Stimulated activated memory B cell treated with anti-CD40 and anti-IgM and Interleukin-4, amounts not matched to agents 10 μg/mL and 1 μg/mL and 100 μg/mL, for 72 hours (primary cell): ENCODE data around the gene MBLAC1.
"Not testable (repeated sequence)": the region's sequence is repeated elsewhere in the genome, so short reads cannot be mapped to it uniquely, and the experiment has no call there.

Source experiments
- ATAC-seq: fragments of 150-1000 bp; cut with Tn5 transposase; 2 replicates; pipeline ENCODE4 v1.10.0; 2021
- H3K27ac Mint-ChIP-seq: one replicate; pipeline ENCODE4 v1.8.0; 2022; ENCODE audit warnings: mild to moderate bottlenecking, mixed read lengths
- H3K27me3 Mint-ChIP-seq: one replicate; pipeline ENCODE4 v1.8.0; 2022; ENCODE audit warnings: mixed read lengths
- H3K36me3 Mint-ChIP-seq: one replicate; pipeline ENCODE4 v1.8.0; 2022; ENCODE audit warnings: mixed read lengths
- H3K4me1 Mint-ChIP-seq: one replicate; pipeline ENCODE4 v1.8.0; 2022; ENCODE audit warnings: mixed read lengths
- H3K4me3 Mint-ChIP-seq: one replicate; pipeline ENCODE4 v1.8.0; 2022; ENCODE audit warnings: mild to moderate bottlenecking, moderate library complexity, mixed read lengths
- H3K9me3 Mint-ChIP-seq: one replicate; pipeline ENCODE4 v1.8.0; 2022; ENCODE audit warnings: mixed read lengths

The MBLAC1 gene

DNA sequence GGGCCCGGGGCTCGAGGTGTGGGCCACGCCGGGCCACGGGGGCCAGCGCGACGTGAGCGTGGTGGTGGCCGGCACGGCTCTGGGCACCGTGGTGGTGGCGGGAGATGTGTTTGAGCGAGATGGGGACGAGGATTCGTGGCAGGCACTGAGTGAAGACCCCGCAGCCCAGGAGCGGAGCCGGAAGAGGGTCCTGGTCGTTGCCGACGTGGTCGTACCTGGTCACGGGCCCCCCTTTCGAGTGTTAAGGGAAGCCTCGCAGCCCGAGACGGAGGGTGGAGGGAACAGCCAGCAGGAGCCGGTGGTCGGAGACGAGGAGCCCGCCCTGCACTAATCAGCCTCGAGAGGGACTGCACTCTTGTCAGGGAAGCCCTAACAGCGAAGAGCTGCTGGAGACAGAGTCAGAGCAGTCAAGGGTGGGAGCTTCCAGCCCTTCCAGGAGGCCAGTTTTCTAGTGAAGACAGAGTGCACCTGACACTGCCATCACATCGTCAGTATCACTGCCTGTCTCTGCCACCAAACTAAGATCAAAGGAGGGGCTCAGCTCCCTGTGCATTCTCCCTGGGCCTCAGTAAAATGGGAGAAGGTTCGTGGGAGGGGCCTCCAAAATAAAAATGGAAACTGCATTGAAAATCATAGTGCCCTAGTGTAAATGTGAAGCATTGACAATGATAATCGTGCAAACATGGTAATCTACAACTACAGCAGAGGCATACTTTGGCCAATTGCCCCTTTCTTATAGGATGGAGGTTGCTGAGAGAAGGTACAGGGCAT is 1.3 kb downstream of the MBLAC1 start:
- Mint-ChIP-seq H3K4me1 (peaks cover 48% of the 10 kb centered on the region), H3K4me3 (peak overlapping the region; percentile 99), H3K27me3 (no peaks in the 10 kb centered on the region), H3K27ac (peak overlapping the region; percentile 98), H3K36me3 (no peaks in the 10 kb centered on the region), H3K9me3 (no peaks in the 10 kb centered on the region)
- peak; percentile 6 for ATAC-seq

DNA sequence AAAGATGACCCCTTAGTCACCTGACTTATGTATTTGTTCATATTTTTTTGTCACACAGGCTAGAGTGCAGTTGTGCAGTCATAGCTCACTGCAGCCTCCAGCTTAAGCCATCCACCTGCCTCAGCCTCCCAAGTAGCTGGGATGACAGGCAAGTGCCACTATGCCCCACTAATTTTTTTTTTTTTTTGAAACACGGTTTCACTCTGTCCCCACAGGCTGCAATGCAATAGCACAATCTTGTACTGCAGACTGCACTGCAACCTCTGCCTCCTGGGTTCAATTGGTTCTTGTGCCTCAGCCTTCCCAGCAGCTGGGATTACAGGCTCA is 1.8 kb downstream of the MBLAC1 start:
- Mint-ChIP-seq H3K4me1 (peaks cover 48% of the 10 kb centered on the region), H3K27ac (no peak overlapping the region), H3K4me3 (no peak overlapping the region), H3K36me3 (no peaks in the 10 kb centered on the region), H3K27me3 (no peaks in the 10 kb centered on the region), H3K9me3 (no peaks in the 10 kb centered on the region)
- ATAC-seq: no peak

DNA sequence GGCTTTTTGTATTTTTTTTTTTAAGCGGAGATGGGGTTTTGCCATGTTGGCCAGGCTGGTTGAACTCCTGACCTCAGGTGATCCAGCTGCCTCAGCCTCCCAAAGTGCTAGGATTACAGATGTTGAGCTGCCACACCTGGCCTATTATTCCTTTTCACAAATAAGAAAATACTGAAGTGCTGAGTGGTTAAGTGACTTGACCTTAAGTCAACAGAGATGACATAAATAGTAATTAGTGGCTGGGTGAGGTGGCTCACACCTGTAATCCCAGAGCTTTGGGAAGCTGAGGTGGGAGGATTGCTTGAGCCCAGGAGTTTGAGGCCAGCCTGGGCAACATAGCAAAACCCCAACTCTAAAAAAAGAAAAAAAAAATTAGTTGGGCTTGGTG is 3.4 kb downstream of the MBLAC1 start:
- not testable (repeated sequence) for ATAC-seq, H3K4me3 Mint-ChIP-seq, H3K27me3 Mint-ChIP-seq, H3K27ac Mint-ChIP-seq, H3K9me3 Mint-ChIP-seq, H3K36me3 Mint-ChIP-seq
- H3K4me1 Mint-ChIP-seq: peaks cover 37% of the 10 kb centered on the region

DNA sequence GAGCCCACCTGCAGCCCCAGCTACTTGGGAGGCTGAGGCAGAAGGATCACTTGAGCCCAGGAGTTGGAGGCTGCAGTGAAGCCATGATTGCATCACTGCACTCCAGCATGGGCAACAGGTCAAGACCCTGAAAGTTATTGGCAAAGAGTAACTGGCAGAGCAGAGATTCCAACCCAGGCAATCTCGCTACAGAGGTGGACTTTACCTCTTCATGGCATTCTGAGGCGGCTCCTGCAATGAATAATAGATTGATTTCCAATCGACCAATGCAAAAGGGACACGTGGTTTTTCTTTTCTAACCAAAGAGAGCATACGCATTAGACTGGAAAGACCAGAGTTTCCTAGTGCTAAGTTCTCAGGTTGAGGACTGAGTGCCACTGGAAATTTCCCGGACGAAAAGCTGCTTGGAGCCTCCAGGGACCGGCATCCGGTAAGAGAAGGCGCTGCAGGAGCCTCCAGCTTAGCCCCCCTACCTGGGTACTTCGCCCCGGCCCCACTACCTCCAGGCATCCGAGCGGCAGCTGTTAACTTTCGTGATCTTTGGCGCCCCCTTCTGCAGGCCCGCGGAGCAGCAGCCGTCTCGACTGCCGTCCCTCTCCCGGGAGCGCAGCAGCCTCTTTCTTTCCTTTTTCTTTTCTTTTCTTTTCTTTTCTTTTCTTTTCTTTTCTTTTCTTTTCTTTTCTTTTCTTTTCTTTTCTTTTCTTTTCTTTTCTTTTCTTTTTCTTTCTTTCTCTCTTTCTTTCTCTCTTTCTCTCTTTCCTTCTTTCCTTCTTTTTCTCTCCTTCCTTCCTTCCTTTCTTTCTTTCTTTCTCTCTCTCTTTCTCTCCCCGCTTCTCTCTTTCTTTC is 4.1 kb downstream of the MBLAC1 start:
- no peak overlapping the region for H3K4me3 Mint-ChIP-seq
- no peaks in the 10 kb centered on the region for H3K27me3 Mint-ChIP-seq
- no peaks in the 10 kb centered on the region for H3K9me3 Mint-ChIP-seq
- no peak overlapping the region for H3K27ac Mint-ChIP-seq
- H3K4me1 Mint-ChIP-seq: peaks cover 33% of the 10 kb centered on the region
- ATAC-seq: no peak
- H3K36me3 Mint-ChIP-seq: no peaks in the 10 kb centered on the region

DNA sequence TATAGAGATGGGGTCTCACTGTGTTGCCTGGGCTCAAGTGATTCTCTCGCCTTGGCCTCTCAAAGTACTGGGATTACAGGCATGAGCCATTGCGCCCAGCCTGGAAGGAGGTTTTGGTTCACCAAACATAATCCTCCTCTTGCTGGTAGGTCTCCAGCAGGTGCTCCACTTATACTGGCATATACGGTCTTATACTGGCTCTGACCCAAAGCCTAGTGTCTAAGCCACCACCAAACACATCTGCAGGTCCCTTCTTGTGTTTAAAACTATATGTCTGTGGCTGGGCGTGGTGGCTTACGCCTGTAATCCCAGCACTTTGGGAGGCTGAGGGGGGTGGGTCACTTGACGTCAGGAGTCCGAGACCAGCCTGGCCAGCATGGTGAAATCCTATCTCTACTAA is 5.4 kb downstream of the MBLAC1 start:
- Mint-ChIP-seq H3K9me3 (no peaks in the 10 kb centered on the region), H3K27ac (no peak overlapping the region), H3K36me3 (no peaks in the 10 kb centered on the region), H3K4me3 (no peak overlapping the region), H3K27me3 (no peaks in the 10 kb centered on the region), H3K4me1 (peaks cover 27% of the 10 kb centered on the region)
- no peak for ATAC-seq

DNA sequence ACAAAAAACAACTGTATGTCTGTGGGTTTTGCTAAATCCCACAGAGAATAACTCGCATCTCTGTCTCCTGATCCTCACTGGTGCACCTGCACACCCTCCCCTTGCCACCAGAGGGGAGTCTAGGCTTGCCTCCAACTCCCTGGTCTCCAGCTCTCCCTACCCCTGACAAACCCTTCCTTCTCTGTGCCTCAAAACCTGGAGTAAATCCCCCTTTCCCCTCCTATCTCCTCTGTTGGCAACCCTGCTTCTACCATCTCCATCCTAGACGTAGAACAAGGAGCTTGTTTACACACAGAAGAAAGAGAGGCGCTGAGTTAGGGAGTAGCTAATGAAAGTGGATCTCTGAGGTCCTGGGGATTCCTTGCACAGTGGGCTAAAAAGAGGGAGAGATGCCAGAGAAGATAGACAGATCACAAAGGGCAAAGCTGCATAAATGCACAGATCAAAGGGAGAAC is 6.0 kb downstream of the MBLAC1 start:
- Mint-ChIP-seq H3K9me3 (no peaks in the 10 kb centered on the region), H3K36me3 (no peaks in the 10 kb centered on the region), H3K4me1 (peaks cover 30% of the 10 kb centered on the region), H3K4me3 (no peak overlapping the region), H3K27ac (no peak overlapping the region), H3K27me3 (no peaks in the 10 kb centered on the region)
- peak; percentile 82 for ATAC-seq

DNA sequence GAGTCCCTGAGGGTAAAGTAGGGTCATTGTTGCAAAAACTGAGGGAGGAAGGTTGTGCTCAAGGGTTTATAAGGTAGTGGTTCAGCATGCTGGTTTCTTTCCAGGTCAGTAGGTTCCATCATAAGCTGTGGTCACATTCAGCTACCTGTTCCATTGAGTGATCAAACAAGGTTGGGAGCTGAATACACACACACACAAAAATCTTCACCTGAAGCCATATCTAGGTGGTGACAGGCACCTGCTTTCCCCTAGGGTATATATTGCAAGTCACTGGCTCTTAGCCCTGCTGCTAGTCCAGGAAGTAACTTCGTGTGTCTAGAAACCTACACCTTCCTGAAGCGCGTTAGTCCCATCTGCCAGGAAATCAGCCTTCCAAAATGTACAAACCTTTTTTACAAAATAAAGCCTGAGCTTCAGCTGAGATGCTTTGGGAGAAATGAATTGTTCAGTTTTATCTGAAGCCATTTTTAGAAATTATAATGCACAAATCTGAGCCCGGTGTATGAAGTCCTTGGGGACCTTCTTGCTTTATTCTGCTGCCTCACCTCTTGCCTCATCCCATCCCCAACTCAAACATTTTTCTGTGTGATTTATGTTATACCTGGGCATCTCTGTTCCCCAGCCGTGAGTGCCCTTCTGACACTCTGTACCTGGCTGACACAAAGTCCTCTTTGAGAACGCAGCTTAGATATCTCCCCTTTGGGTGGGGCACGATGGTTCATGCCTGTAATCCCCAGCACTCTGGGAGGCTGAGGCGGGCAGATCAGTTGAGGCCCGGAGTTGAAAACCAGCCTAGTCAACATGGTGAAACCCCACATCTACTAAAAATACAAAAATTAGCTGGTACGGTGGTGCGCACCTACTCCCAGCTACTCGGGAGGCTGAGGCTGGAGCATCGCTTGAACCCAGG is 11.3 kb downstream of the MBLAC1 start:
- Mint-ChIP-seq H3K27me3 (no peaks in the 10 kb centered on the region), H3K27ac (peak overlapping the region; percentile 58), H3K36me3 (no peaks in the 10 kb centered on the region)

DNA sequence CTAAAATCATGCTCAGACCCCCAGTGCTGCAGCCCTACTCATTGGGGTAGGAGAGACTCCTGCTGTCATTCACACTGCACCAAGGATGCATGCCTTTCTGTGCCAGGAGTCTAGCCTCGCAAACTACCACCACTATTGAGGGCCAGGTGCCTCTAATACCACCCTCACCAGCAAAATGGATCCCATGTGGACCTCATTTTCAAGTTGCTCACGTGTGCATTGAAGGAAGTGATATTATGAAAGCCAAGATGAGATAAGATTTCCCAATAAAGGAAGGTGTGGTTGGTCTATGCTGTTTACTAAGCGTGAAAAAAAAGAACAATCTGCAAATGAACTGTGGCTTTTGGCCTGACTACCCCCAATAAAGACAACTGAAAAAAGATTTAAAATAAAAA is 14.8 kb downstream of the MBLAC1 start:
- Mint-ChIP-seq H3K9me3 (no peaks in the 10 kb centered on the region), H3K27ac (no peak overlapping the region), H3K27me3 (no peaks in the 10 kb centered on the region), H3K4me1 (peaks cover 18% of the 10 kb centered on the region), H3K36me3 (no peaks in the 10 kb centered on the region), H3K4me3 (no peak overlapping the region)
- no peak for ATAC-seq

More for the DNA sequence above, 11.3 kb downstream of the MBLAC1 start:
- Mint-ChIP-seq H3K4me1 (peaks cover 18% of the 10 kb centered on the region), H3K4me3 (no peak overlapping the region), H3K9me3 (no peaks in the 10 kb centered on the region)
- ATAC-seq: peak; percentile 86

DNA sequence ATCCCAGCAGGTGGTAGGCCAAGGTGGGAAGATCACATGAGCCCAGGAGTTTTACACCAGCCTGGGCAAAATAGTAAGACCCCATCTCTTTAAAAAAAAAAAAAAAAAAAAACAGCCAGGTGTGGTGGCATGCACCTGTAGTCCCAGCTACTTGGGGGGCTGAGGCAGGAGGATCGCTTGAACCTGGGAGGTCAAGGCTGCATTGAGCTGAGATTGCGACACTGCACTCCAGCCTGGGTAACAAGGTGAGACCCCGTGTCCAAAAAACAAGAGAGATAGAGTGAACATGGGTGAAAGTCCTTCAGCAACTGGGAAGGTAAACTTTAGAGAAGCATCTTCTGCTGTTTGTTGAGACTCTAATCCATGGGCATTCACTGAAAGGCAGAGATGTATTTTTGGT is 15.7 kb downstream of the MBLAC1 start:
- H3K4me3 Mint-ChIP-seq: no peak overlapping the region
- H3K27ac Mint-ChIP-seq: no peak overlapping the region

DNA sequence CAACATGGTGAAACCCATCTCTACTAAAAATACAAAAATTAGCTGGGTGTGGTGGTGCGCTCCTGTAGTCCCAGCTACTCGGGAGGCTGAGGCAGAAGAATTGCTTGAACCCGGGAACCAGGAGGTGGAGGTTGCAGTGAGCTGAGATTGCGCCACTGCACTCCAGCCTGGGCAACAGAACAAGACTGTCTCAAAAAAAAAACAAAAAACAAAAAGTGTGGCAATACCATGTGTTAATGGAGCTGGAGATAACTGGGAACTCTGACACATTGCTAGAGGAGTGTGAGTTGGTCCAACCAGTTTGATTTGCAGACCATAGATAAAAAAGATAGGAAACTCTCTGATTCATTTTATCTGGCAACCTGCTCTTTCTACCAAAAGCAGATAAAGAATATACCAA is 19.6 kb downstream of the MBLAC1 start:
- not testable (repeated sequence) for H3K9me3 Mint-ChIP-seq, H3K27ac Mint-ChIP-seq, H3K4me3 Mint-ChIP-seq, H3K36me3 Mint-ChIP-seq, H3K27me3 Mint-ChIP-seq, ATAC-seq
- H3K4me1 Mint-ChIP-seq: peaks cover 25% of the 10 kb centered on the region

More for the DNA sequence above, 15.7 kb downstream of the MBLAC1 start:
- Mint-ChIP-seq H3K4me1 (peaks cover 17% of the 10 kb centered on the region), H3K9me3 (no peaks in the 10 kb centered on the region), H3K27me3 (no peaks in the 10 kb centered on the region), H3K36me3 (no peaks in the 10 kb centered on the region)
- no peak for ATAC-seq

DNA sequence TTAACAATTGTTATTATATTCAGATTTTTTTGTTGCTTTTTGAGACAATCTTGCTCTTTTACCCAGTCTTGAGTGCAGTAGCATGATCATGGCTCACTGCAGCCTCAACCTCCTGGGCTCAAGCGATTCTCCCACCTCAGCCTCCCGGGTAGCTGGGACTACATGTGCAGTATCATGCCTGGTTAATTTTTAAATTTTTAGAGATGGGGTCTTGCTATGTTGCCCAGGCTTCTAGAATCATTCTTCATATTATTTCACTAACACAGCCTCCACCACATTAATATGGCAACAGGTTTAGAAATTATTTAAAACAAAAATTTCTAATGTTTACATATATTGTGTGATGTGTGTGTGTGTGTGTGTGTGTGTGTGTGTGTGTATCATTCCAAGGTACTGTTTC is 20.5 kb downstream of the MBLAC1 start:
- no peak overlapping the region for H3K27ac Mint-ChIP-seq
- peaks cover 11% of the 10 kb centered on the region for H3K36me3 Mint-ChIP-seq
- no peaks in the 10 kb centered on the region for H3K9me3 Mint-ChIP-seq
- H3K27me3 Mint-ChIP-seq: no peaks in the 10 kb centered on the region
- peaks cover 29% of the 10 kb centered on the region for H3K4me1 Mint-ChIP-seq
- ATAC-seq: no peak
- no peak overlapping the region for H3K4me3 Mint-ChIP-seq

DNA sequence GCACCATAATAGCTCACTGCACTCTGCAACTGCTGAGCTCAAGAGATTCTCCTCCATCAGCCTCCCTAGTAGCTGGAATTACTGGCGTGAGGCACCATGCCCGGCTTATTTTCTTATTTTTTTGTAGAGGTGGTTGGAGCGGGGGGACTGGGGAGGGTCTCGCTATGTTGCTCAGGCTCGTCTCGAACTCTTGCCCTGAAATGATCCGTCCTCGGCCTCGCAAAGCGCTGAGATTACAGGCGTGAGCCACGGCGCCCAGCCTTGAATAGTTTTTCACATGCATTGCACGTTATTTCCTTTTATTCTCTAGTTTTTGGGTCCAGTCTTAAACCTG is 21.4 kb downstream of the MBLAC1 start:
- no peak for ATAC-seq
- H3K27me3 Mint-ChIP-seq: no peaks in the 10 kb centered on the region
- peak overlapping the region; percentile 97 for H3K4me3 Mint-ChIP-seq
- H3K36me3 Mint-ChIP-seq: peaks cover 20% of the 10 kb centered on the region
- H3K4me1 Mint-ChIP-seq: peaks cover 38% of the 10 kb centered on the region
- H3K27ac Mint-ChIP-seq: peak overlapping the region; percentile 96
- no peaks in the 10 kb centered on the region for H3K9me3 Mint-ChIP-seq

DNA sequence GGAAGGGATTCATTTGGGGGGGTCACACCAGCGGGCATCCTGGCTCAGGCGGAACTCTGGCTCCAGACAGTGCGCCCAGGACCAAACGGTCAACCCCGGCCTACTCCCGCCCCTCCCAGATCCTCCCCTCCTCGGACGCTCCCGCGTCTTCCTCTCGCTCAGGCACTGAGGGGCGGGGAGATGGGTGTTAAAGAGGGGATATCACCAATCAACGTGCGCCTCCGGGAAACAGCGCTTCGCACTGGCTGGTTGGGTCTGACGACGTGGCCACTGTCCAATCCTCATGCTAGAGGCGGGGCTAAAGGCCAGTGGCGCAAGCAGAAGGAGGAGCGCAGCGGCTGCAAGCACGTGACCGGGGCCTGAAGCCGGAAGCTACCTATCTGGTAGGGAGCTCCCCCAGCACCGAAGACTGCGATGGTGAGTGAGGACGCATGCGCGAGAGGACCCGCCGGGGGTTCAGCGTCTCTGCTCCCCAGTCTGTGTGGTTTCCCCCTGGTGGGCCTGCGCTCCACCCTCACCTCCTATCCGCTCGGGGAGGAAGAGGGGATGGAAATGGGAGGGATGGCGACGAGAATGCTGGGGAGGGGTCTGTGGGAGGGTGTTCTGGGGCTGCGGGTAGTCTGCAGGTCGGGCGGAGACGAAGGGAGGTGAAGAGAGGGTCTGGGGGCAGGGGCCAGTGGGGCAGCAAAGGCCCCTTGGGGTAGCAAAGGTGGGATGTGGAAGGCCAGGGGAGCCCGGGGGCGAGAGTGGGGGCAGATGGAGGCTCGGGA is 22.0 kb downstream of the MBLAC1 start, which contains the start of gene LAMTOR4:
TSS of gene LAMTOR4 (plus strand) at position 360 of the 770 bp plus-strand sequence. CDS start at position 415, 55 bp downstream.
- Mint-ChIP-seq H3K9me3 (no peaks in the 10 kb centered on the region), H3K4me1 (peaks cover 41% of the 10 kb centered on the region), H3K36me3 (peaks cover 20% of the 10 kb centered on the region)

DNA sequence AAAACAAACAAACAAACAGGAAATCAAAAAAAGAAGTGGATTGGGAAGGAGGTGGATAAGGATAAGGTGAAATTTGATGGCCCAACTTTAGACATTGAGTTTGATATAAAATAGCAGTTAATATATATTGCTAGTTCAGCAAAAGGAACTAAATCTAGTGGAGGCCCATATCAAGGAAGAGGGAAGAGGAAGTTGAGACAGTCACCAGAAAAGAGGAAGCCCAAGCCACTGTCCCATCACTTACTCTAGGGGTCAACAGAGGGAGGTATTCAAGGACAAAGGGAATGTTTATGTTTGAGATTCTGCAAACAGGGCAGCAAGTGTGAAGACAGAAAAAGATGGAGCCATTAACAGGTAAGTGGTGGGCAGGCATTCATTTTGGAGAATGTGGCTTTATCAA is 25.6 kb downstream of the MBLAC1 start:
- H3K4me1 Mint-ChIP-seq: peaks cover 60% of the 10 kb centered on the region
- peaks cover 30% of the 10 kb centered on the region for H3K36me3 Mint-ChIP-seq
- ATAC-seq: no peak
- no peaks in the 10 kb centered on the region for H3K27me3 Mint-ChIP-seq
- H3K9me3 Mint-ChIP-seq: no peaks in the 10 kb centered on the region
- H3K27ac Mint-ChIP-seq: peak overlapping the region; percentile 20
- no peak overlapping the region for H3K4me3 Mint-ChIP-seq

More for the DNA sequence above, 22.0 kb downstream of the MBLAC1 start, which contains the start of gene LAMTOR4:
- ATAC-seq: peak; percentile 99
- no peaks in the 10 kb centered on the region for H3K27me3 Mint-ChIP-seq
- peak within 1 kb of the TSS; percentile 96 for H3K27ac Mint-ChIP-seq
- peak within 1 kb of the TSS; percentile 97 for H3K4me3 Mint-ChIP-seq
